Fibroblast of peridontal ligament (primary cell): ENCODE data around the gene IGHMBP2.
"Not testable (repeated sequence)": the region's sequence is repeated elsewhere in the genome, so short reads cannot be mapped to it uniquely, and the experiment has no call there.

Experiments used
- DNase-seq: peaks from one replicate; pipeline ENCODE4 v3.0.0-alpha.2; 2010; ENCODE audit errors: extremely low read depth

IGHMBP2 gene

DNA sequence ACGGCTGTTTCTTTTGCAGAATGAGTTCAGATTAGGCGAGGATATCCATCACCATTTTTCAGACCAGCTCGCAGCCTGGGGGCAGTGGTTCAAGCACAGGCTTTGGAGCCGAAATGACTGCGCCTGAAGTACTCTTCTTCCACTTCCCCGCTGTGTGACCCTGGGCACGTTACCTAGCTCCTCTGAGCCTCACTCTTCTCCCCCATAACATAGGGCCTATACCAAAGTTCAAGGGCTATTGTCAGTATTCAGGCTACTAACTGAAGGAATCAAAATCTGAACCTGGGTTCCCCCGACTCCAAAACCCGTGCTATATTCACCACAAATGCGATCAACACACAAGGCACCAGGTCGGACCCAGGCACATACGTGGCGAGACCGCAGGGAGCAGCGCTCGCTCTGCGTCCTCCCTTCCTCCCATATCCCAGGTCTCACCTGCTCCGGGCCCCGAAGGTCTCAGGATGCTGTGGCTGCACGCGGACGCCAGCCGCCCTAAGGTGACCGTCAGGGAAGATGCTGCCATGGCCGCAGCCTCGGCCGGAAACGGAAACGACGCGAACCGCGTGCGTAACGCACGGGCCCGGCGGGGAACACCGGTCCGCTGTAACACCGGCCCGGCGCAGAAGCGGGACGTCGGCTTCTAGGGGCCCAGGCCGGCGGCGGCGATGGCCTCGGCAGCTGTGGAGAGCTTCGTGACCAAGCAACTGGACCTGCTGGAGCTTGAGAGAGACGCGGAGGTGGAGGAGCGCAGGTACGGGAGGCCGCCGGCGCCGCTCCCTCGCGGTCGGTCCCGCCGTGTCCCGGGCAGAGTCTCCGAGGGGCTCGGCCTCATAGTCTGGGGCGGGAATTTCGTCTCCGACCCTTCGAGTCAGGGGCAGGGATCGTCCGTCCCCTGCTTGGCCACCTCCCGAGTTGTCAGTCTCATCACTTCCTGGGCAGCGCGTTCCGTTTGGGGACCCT, at the start of gene IGHMBP2, which contains the start of gene MRPL21:
TSS of gene IGHMBP2 (plus strand) at position 604 of the 960 bp plus-strand sequence. CDS start at position 666, 62 bp downstream.
TSS of gene MRPL21 (minus strand) at position 545 of the 960 bp plus-strand sequence. CDS start at position 523, 22 bp downstream.
- DNase-seq: peak; percentile 79

GRCh38 chr11:68854273-68854958, 49.3 kb upstream of the IGHMBP2 start:
- DNase-seq: no peak

DNA sequence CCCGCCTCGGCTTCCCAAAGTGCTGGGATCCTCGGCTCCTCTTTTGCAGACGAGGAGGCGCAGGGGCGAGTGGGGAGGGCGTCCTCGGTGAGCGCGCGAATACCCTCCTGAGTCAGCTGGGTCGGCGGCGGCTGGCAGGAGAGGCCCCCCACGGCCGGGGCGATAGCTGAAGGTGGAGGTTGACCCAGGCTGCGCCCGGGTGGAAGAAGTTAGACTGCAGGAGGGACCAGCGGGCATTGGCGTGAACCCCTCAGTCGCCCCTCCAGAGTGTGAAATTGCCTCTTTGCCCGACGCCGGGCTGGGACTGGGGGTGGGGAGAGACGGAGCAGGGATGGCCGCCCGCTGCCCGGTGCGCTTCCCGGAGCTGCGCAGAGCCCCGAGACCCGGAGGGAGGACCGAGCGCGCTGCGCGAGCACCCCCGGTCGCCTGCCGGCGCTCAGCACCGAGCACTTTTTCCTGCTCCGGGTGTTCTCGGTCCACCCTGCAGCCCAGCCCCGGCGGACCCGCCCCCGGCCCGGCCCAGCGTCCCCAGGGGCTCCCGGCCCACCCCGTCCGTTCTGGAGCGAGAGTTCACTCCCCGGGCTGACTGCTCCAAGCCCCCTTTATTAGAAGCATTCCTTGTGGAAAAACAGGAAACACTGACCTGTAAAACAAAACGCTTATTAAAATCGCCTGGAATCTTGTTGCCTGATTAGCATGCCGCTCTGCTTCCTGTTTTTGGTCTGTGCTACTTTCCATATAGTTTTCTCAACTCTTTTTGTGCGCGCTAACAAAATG, 48.3 kb upstream of the IGHMBP2 start:
- DNase-seq: no peak

- DNase-seq: not testable (repeated sequence)
Observed at GRCh38 chr11:68856425-68857030, 47.2 kb upstream of the IGHMBP2 start.

GRCh38 chr11:68857037-68857586, 46.6 kb upstream of the IGHMBP2 start:
- no peak for DNase-seq

DNA sequence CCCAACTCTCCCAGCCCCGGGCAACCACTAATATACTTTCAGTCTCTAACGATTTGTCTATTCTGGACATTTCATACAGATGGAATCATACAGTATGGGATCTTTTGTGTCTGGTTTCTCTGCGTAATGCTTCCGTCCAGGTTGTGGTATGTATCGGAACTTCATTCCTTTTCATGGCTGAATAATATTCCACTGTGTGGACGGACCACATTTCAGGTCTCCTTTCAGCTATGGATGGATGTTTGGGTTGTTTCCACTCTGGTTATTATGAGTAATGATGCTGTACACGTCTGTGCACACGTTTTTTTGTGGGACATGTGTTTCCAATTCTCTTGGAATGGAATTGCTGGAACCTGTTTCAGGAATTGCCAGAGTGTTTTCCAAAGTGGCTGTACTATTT, 44.6 kb upstream of the IGHMBP2 start:
- no peak for DNase-seq

DNA sequence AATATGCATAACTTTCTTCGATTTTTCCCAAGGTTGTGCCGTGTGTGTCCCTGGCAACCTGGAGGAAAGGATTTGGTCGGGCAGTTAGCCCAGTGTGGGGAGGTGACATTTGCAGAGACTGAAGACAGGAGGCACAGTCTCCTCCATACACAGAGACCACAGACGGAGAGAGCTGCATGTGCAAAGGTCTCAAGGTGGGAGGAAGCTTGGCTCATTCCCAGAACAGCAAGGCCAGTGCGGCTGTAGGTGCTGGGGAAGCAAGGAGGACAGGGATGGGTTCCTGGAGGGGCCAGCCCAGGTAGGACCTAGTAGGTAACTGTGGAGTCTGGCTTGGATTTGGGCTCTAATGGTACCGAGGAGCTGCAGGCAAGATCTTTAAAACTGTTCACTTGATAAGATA, 41.3 kb upstream of the IGHMBP2 start:
- DNase-seq: no peak

GRCh38 chr11:68863553-68864265, 40.0 kb upstream of the IGHMBP2 start:
- DNase-seq: no peak

- DNase-seq: no peak
Observed at GRCh38 chr11:68865241-68865640, 38.5 kb upstream of the IGHMBP2 start.

DNA sequence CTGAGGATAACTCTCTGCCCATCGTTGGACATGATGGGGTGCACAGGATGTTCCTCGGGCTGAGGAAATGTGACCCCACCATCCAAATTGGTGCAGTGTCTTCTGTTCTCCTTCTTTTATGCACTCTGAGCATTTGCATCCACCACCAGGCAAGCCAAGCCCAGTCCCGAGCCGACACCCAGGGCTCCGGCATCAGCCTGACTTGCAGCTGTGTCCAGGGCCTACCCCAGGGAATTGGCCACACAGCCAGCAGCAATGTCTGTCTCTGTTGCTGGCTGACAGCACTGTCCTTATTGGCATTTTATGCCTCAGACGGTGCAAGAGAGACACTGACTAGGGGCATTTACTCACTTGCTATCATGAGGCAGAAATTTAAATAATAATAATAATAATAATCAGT, 36.6 kb upstream of the IGHMBP2 start:
- DNase-seq: no peak

DNA sequence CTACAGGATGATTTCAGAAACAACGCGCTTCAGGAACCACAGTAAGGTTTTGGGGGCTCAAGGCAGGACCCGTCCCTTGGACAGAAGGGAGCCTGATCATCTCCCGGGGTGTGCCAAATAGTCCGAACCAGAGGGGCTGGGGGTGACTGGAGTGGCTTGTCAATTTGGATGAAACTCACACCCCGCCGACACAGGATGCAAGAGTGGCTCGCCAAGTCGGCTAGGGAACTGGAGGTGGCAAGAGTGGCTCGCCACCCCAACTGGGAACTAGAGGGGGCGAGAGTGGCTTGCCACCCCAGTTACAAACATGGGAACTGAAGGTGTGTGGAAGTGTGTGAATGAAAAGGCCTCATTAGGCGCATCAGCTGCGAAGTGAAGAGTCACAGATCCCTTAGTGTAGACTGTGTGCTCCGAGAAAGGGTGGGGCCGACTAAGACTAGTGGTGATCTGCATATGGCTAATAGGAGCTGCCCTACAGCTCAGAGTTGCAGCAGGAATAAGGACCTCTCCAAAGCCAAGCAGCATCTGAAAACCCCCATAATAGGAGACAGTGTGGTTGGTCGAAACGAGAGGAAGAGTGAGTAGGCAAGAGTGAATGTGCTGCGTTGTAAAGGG, 35.4 kb upstream of the IGHMBP2 start:
- no peak for DNase-seq

- peak; percentile 37 for DNase-seq
Observed at GRCh38 chr11:68870470-68870869, 33.2 kb upstream of the IGHMBP2 start.

GRCh38 chr11:68872216-68873003, 31.3 kb upstream of the IGHMBP2 start:
- peak; percentile 28 for DNase-seq

DNA sequence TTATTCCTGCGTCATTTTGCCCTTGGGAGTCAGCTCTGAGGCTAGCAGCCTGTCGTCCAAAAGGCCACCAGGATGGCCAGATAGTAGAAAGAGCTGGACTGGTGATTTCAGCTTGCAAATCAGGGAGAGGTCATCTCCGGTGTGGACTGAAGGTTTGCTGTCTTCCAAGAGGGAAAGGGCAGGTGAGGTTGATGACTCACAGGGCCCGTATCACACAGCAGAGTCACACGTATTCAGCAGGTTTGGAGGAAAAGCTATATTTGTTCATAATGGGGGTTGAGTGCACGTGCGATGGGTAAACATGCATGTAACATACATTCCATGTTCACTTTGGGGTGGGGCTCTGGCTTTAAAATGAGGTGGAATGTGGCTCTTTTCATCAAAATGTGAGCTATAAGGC, 25.7 kb upstream of the IGHMBP2 start:
- DNase-seq: no peak

DNA sequence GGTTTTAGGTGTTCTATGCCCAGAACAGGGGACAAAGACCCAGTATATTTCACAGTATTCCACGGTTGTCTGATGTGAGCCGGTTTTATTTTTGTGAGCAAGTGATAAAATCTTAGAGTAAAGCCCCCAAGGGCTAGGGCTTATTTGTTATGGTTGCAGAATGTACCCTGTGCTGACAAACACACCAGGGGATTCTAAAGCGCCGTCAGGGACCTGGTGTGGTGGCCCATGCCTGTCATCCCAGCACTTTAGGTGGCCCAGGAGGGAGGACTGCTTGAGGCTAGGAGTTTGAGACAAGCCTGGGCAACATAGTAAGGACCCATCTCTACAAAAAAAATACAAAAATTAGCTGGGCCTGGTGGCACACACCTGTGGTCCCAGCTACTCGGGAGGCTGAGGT, 22.8 kb upstream of the IGHMBP2 start:
- DNase-seq: no peak

DNA sequence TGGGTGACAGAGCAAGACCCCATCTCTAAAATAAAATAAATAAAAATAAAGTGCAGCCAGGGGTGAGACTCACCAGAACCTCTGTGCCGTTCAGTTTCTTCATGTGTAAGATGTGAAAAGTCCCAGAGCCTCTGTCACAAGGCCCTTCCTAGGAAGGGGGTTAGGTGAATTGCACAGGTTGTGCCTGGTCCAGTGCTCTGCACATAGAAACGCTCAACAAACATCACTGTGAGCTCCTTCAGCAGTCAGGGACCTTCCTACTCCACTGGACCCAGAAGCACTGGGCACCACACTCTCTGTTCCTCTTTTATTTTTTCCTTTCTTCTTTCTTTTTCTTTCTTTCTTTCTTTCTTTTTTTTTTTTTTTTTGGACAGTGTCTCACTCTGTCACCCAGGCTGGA, 22.4 kb upstream of the IGHMBP2 start:
- no peak for DNase-seq

- DNase-seq: no peak
Observed at GRCh38 chr11:68882391-68882790, 21.3 kb upstream of the IGHMBP2 start.

DNA sequence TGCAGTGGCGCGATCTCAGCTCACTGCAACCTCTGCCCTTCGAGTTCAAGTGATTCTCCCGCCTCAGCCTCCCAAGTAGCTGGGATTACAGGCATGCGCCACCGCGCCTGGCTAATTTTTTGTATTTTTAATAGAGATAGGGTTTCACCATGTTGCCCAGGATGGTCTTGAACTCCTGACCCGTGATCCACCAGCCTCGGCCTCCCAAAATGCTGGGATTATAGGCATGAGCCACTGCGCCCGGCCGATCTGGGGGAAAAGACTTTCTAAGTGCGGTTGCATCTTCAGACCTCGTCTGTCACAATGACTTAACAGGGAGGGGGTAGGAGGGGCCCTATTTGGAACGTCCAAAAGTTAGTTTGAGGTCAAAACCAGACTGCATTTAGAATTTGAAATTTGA, 18.9 kb upstream of the IGHMBP2 start:
- not testable (repeated sequence) for DNase-seq

DNA sequence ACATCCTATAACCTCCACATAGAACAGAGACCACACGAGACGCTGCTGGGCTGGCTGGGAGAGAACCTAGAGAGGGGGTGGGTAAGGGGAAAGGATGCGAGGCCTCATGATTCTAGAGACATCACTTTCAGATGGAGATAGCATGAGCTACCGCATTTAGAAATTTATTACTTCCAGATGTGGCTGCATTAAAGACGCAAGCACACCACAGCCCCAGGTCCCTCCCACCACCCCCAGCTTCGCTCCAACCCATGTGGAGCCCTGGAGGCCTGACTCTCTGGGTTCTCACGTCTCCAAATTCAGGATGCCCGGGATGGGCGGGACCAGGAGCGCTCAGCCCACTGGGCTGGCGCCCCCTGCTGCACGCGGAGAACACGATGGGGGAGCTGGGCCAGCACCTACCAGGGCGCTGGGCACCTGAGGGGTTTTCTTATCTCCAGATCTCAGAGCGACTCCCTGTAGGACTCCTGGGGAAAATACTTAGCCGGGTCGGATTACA, 13.7 kb upstream of the IGHMBP2 start:
- DNase-seq: peak; percentile 81
